ENCODE data around the gene ABCC3.

Gene ABCC3

DNA sequence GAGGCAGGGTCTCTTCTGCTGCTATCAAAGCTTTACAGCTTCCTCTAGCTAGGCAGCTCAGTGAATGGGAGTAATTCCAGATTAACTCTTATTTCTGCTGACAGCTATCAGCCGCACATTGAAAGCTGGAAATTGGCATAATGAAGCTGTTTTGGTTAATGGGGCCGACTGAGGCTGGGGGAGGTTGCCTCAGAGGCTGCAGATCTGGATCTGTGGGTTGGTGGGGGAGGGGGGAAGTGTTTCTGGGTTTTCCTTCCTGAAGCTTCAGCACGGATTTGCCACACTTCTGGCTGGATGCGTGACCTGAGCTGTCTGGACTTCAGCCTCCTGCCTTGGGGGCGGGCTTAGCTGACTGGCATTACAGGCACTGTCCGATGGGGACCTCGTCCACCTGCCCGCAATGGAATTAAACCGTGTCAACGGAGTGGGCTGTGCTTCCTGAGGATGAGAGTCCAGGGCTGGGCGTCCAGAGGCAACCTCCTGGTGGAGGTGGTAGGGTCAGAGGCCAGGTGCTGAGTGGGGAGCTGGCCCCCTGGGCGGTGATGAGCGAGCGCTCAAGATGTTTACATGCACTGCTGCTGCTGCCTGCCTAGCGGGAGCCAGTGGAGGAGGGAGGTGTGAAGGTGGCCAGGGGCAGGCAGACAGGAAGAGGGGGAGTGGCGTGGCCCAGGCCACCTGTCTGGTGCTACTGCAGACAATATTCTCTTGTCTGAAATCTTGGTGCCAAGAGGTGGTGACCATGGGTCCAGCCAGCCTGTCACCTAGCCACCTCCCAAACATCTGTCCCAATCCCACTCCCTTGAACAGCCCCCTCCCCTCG is 6.7 kb upstream of the ABCC3 start:
- no peak for DNase-seq

DNA sequence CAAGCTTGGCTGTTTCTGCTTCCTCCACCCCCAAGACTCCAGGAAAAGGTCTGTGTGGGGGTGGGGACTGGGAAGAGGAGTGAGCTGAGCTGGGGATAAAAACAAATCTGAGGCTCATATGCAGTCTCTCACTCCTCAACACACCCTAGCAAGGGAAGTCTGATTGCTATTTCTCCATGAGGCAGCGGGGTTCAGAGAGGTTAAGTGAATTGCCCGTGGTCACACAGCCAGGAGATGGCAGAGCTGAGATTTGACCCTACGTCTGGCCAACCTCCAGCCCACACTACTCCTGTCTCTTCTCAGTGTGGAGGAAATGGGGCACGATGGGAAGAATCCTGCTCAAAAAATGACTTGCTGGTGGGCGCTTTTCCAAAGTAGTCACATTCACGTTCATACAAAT is 4.8 kb upstream of the ABCC3 start:
- DNase-seq: no peak

DNA sequence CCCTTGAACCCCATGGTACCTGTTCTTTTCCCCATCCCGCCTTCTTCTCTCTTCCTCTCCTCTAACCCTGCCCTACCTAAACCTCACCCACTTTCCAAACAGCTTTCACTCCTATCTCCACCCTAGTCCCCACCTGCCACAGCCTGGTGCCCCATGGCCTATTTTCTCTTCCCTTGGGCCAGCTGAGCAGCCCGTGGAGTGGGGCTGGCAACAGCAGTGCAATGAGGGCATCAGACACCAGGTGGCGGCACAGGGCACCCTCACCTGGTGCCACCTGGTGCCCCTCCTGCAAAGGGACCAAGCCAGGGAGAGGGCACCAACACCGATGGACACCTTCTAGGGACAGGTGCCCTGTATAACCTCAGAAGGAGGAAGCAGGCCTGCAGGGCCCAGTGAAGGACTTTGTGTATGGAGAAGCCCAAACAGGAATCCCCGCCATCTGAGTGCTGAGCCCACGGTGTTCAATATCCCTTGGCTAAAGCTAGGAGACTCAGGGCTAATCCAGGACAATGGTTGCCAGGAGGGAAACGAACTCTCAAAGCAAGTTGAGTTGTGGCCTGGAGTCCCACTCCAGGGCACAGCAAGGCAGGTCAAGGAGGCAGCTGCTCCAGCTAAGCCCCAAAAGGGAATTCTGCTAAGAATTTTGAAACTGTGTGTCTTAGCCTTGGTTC is 4.0 kb upstream of the ABCC3 start:
- peak; percentile 70 for DNase-seq

DNA sequence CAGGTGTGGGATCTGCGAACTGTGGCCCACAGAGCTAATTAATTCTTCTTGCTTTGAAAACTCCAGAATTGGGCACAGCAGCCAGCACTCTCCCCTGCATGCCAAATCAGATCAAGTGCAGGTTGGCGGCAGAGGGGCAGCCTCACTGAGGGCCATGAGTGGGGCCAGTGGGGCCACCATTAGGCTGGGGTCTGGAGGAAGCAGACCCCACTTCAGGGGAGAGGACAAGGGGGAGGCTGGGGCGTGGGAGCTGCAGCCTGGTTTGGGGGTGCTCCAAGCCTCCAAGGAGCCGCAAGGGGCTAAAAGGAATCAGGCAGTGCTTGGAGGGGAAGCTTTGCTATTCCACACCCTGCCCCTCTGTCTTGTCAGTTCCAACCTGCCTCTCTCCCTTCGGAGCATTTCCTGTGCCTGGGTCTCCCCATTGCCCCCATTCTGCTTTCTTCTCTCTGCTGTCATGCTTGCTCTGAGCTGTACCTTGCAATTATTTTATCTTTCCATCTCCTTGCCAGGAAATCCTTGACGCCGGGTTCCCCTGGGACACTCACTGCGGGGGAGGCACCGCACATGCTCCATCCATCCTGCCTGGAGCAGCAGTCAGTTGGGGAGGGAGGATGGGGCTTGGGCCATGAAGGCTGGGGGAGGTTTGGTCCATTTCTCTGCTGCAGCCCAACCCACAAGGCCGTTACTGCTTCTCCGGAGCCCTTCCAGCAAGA is 3.3 kb upstream of the ABCC3 start:
- DNase-seq: no peak

DNA sequence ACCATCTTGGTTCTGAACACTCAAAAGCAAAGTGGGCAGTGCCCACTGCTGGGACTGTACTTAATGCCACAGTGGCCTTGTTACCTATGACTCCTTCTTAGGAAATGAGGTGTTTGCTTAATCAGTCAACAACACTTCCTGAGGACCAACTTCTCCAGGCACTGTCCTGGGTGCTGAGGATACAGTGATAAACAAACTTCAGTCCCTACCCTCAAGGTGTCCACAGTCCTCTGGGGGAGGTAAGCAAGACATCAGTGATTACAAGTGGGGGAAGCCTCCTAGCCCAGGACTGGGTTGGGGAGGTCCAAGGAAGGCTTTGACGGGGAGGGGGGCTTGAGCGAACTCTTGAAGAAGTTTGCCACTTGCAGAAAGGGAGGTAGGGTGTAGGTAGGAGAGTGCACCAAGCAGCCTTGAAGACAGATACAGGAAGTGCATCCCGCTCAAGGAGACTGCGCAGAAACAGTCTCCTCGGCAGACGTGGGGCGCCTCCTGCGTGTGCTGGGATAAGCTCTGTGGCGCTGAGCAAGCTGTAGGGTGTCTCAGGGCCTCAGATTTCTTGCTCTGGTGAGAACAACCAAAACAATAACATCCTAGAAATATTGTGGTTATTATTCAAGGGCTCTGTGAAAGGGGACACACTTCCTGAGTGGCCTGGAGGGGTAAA is 2.6 kb upstream of the ABCC3 start:
- DNase-seq: no peak

DNA sequence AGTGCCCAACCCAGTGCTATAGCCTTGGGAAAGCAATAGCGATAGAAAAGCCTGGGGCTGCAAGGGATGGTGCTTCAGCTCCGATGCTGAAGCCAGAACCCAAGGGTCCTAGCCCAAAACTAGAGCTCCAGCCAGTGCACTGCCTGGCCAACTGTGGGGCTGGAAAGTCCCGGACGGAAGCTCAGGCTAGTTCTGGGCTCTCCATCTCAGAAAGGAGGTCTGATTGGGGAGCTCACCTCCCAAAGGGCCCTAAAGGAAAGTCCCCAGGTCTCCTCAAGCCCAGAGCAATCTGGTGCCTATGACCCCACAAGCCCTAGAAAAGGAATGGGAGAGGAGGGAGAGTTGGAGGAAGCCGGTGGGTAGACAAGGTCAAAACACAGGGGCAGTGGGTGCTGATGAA is 2.0 kb upstream of the ABCC3 start:
- DNase-seq: no peak

DNA sequence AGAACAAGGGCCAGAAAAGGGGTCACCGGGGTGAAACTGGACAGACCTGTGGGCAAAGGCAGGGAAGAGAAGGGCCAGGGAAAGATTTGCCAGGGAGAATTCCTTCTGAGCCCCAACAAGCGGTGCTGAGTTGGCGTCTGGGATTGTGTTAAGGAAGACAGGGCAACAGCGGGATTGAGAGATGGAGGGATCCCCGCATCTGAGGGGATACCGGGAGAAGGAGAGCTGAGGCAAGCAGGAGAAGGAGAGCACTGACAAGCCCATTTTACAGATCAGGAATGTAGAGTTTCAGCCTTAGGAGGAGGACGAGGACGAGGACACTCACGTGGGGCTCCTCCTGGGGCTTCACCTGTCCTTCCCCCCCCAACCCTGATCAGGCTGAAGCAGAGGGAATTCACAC is 998 bp upstream of the ABCC3 start:
- DNase-seq: no peak

DNA sequence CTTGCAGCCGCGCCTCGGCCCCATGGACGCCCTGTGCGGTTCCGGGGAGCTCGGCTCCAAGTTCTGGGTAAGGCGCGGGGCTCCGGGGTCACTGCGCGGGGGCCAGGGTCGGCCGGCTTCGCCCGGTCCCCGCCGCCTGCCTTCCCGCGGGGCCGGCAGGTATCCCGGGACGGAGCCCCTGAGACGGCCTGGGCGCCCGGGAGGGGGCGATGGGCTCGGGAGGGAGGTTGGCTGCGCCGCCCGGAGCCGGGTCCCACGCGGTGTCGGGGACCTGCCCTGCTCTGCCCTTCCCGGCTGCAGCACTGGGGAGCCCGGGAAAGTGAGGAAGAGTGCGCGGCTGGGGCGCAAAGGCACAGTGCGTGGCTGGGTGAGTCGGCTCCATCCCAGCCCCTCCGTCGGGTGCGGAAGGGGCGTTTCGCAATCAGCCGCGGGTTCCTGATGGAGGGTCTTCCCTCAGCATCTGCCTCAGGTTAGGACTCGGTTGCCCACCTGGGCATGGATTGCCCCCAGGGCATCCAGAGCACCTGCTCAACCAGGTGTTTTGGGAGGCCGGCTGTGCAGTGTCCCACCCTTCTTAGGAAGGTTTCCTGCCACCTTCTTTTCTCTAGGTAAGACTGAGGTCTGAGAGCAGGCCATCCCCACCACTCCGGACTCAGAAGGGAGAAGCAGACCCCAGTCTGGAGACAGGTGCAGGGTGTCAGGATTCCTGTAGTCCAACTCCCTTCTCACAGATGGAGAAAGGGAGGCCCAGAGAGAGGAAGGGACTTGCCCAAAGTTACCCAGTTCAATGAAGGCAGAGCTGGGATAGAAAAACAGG is 442 bp downstream of the ABCC3 start:
- DNase-seq: no peak

DNA sequence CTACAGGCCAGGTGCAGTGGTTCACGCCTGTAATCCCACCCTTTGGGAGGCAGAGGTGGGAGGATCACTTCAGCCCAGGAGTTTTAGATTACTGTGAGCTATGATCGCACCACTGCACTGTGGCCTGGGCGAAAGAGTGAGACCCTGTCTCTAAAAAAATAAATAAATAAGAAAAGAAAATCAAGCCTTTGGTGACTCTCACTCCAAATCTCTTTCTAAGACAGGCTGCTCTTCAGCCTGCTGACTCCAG is 976 bp downstream of the ABCC3 start:
- no peak for DNase-seq

DNA sequence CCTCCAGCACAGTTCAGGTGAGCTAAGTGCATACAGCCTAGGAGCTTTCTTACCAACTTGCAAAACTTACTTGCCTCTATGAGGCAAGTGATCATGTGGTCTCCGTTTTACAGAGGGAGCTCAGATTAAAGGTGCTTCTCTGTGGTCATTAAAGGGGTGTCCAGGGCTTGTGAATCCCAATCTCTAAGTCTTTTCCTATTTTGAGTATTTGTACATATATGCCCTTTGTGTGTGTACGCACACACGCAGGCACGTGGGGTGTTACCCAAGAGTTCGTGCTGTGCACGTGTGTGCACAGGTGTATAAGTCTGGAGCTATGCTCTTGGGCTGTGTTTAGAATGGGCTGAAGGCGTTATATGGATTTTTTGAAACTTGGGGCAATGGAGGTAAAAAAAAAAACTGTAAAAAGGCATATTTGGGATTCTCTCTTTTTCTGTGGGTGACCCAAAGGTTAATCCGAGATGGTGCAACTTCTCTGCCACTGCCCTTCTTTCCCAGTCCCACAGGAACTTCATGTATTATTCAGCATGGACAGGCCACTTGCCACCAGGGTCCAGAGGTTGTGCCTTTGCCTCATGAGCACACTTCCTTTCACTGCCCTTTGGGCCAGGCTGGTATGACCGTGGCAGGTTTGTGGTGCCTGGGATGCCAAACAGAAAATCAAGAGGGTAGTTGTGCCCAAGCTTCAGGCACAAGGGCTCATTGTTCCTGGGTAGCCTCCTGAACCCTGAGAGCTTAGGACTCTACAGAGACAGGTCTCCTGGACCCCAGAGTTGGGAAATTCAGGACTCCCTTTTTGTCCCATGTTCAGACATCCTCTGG is 1.5 kb downstream of the ABCC3 start:
- DNase-seq: no peak

DNA sequence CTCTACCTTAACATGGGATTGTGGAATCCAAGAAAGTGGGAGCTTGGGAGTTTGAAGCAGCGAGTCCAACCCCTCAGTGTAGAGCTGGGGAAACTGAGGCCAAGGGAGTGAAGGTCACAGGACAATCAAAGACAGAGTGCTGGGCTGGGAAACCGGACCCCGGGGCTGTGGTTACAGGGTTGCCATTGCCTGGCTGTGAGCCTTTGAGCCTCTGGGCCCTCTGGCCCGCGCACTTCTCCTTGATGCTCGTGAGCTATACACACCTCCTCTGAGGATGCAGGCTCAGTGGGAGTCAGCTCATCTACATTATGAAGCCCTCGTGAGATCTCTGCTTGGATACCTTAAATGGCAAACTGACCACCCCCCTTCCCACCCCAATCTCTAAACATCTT is 2.1 kb downstream of the ABCC3 start:
- DNase-seq: no peak

DNA sequence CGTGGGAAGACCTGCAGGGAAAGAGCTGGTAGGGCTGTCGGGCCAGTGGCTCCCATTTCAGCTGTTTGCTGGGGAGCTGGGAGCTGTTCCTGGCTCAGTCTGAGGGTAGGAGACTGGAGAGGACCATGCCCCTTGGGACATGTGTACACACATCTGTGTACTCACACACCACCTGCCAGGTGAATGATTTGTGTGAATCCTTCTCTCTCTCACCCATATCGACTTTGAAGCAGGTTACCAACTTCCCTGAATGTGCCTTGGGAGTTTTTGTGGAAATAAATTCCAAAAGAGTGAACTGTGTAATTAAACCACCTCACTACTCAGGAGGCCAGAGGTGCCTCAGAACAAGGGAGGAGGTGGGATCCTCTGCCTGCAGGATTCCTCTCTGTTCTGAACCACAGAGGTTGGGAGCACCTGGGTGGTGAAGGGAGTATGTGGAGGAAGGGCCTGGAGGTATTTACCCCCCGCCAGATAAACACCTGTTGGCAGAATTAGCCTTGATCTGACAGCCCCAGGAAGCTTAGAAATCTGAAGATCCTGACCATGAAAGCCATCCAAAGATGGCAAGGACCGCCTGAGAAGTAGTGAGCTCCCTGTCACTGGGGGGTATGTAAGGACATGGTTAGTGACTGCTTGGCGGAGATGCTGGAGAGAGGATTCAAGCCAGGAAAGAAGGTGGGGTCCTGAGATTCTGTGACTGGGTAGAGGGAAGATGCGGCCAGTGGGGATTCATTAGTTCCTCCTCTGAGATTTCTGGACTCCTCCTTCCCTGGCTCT is 3.3 kb downstream of the ABCC3 start:
- no peak for DNase-seq

DNA sequence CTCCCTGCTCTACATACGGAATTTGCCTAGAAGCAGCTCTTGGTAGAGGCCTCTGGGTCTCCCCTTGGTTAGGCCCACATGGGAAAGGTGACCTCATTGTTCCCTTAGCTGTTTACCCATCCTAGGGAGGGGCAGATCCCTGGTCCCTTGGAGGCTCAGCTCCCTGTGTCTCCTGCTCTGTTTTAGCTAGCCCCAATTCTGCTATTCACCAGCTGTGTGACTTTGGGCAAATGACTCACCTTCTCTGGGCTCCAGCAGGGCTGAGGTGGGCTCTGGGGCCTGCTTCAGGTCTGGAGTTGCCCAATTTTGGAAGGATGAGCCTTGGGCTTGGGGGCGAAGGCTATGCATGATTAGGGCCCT is 3.9 kb downstream of the ABCC3 start:
- no peak for DNase-seq

DNA sequence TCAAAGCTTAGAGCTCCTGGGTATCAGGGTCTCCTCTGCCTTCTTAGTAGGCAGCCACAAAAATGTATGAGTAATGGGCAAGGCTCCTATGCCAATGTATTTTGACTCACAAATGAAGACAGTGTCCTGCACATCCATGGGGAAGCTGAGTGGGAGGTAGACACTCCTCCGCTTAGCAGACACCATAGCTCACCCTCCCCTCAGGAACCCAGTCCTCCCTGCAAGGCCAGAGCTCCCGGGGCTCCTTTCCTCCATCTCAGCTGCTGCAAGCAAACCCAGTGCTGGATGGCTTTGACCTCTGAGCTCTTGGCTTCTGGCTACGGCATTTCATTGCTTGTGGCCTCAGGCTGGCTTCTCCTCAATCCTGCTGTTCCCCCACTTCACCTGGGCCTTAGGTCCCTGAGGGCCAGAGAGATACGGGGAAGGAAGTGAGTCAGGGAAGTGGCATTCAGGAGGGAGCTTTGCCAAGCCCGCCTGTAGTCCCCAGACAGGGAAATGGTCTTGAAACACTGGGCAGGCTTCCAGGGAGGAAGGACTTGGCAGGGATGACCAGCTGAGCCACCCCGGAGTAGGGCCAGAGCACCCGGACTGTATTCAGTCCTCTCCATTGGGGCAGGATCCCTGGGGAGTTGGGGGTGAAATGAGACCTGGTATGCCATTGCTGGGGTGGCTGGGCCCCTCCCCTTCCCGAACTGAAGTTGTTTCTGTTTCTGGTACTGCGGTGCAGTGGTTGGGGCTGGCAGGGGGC is 4.5 kb downstream of the ABCC3 start:
- no peak for DNase-seq

DNA sequence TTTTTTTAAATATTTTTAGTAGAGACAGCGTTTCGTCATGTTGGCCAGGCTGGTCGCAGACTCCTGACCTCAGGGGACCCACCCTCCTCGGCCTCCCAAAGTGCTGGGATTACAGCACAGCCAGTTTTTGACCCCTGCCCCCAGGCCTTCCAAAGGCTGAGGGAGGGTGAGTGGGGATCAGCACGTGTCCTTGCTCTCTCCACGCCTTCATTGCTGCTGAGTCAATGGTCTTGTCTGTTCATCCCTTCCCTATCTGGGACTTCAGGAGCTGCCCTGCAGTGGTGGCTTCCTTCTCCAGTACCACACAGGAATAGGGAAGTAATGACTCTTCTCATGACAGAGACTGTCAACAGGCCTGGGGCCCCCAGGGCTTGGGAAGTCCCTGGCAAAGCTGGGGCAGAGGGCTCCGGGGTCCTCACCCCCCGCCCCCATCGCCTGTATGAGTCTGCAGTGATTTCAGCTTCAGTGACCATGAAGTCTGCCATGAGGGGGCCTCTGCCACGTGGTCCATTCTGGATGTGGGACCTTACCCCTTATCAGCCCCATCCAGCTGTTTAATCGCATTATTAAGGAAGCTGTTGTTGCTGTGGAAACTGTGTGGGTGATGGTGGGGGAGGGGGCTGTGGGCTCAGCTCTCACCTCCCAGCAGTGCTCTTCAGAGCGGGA is 6.1 kb downstream of the ABCC3 start:
- DNase-seq: no peak

DNA sequence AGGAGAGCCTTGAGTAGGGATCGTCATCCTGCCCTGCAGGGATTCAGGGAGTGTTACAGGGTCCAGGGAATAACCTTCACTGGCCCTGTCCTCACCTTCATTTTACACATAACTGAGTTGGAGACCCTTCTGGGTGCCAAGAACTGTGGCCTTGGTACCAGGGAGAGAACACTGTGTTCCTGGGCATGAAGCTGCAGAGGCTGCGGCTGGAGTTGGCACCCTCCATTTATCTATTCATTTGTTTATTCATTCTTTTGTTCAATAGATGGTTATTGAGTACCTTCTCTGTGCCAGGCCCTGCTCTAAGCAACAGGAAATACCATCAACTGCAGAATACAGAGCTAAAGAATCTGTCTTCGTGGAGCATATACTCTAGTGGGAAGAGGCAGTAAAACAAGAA is 6.7 kb downstream of the ABCC3 start:
- no peak for DNase-seq

DNA sequence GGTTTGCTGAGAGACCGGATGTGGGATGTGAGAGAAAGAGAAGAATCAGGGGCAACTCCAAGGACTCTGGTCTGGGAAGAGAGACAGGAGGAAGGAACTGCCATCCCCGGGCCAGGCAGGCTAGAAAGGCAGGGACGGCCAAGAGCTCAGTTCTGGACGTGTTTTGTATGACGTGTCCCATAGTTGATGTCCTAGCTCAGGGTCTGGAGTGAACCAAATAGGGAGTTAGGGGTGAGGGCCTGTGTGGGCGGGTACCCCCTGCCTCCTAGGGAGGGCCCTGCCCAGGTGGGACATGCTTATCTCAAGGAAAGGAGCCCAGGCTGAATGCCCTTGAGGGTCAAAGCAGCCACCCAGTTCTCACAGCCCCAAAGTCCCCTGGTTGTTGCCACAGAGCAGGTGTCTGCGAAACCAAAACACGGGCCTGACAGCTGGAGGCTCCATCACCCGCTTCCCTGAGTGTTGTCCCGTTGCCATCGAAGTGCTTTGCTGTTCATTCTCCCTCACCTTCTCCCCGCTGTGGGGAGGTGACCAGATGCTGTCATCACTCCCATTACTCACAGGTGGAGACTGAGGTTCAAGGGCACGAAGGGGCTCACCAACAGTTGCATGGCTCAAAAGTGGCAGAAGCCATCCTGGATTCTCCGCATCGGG is 7.5 kb downstream of the ABCC3 start:
- no peak for DNase-seq

DNA sequence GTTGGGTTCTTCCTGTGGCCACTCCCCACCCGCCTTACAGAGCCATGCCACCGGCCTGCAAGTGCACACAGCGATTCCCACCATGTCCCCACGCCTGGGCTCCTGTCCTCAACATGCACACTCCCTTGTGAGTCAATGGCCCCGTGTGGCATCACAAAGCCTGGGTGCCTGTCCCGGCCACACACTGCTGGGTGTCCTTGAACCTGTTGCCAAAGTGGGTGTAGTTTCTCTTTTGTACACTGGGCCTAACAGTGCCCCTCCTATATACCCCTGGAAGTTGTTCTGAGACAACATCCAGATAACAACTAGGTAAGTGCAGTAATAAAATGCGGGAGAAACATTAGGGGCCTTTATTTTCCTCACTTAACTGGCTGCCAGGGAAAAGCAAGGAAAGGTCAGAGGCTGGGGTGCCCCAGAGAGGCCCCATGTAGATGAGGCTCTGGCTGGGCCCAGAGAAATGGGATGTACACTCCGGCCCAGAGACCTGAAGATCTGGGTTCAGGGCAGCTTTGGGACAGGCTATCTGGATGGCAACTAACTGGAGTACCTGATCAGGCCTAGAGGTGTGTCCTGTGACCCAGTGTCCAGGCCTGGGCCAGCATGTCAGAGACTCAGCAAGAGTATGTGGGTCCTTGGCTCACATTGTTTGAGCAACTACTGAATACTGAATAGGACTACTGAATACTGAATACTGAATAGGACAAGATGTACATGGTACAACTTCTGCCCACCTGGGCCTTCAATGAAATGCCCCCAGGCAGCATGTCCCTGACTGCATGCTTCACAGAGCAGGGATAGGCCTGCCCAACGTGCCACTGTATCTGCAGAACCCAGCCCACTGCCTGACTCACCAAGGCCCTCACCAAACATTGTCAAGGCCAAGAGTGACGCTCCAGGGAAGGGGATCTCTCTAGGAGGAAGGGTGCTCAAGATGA is 8.3 kb downstream of the ABCC3 start:
- DNase-seq: no peak

All from activated CD4-positive, CD25-positive, alpha-beta regulatory T cell treated with anti-CD3 and anti-CD28 coated beads, Interleukin-2, amount 50 U/mL, for 72 hours (primary cell).